H1 (cell line): ENCODE data around the gene CLEC19A. TPM values are rescaled to one million over a fixed set of nuclear protein-coding genes. Genes with fewer than 3 reads are reported as not detected.

ENCODE experiments used
- CTCF ChIA-PET: fragments of 300-600 bp; sonication (Branson Sonifier 250); formaldehyde crosslinking; loops from one replicate; lab custom pipeline; 2021; ENCODE audit not compliant: partially characterized antibody; lab: Charles Lee
- POLR2A ChIA-PET: fragments of 300-600 bp; sonication (Branson Sonifier 250); formaldehyde crosslinking; loops from one replicate; lab custom pipeline; 2021; ENCODE audit warnings: inconsistent platforms; ENCODE audit not compliant: partially characterized antibody; lab: Charles Lee
- DNase-seq, 2 experiments: peaks; one replicate each; pipeline versions ENCODE4 v3.0.0 to v3.0.0-alpha.2; 2010 to 2022; ENCODE audit warnings: low spot score in 2 of 2, low read depth in 1 of 2, mixed read lengths in 1 of 2
- FAIRE-seq: peaks from 2 replicates; lab custom pipeline; 2011; peaks lifted over from hg19 to GRCh38; lab: Jason Lieb, UNC
- H2AFZ ChIP-seq: 2 replicates; pipeline ENCODE4 v1.8.1; 2012; ENCODE audit warnings: low read length, inconsistent platforms
- H2AK5ac ChIP-seq: 2 replicates; pipeline ENCODE4 v1.6.1; 2013; ENCODE audit warnings: low read depth, low read length
- H2BK120ac ChIP-seq: replicated peaks from 2 replicates; pipeline ENCODE3; 2013; ENCODE audit warnings: low read depth, low read length, inconsistent platforms
- H2BK12ac ChIP-seq: 2 replicates; pipeline ENCODE4 v1.6.1; 2013; ENCODE audit warnings: low read depth, low read length
- H2BK15ac ChIP-seq: 2 replicates; pipeline ENCODE4 v1.6.1; 2013; ENCODE audit warnings: low read length
- H2BK20ac ChIP-seq: 2 replicates; pipeline ENCODE4 v1.6.1; 2013; ENCODE audit warnings: low read length
- H2BK5ac ChIP-seq: 2 replicates; pipeline ENCODE4 v1.6.1; 2013; ENCODE audit warnings: low read depth, low read length
- H3K14ac ChIP-seq: 2 replicates; pipeline ENCODE4 v1.6.1; 2013; ENCODE audit warnings: inconsistent platforms; ENCODE audit not compliant: insufficient read length
- H3K18ac ChIP-seq: 2 replicates; pipeline ENCODE4 v1.6.1; 2013; ENCODE audit warnings: low read length; ENCODE audit errors: extremely low read depth
- H3K23ac ChIP-seq: 2 replicates; pipeline ENCODE4 v1.6.1; 2013; ENCODE audit warnings: inconsistent platforms; ENCODE audit not compliant: insufficient read length
- H3K23me2 ChIP-seq: 2 replicates; pipeline ENCODE4 v1.6.1; 2013; ENCODE audit warnings: low read depth, low read length
- H3K27ac ChIP-seq: 2 replicates; pipeline ENCODE4 v1.6.1; 2011; ENCODE audit warnings: low read depth, low read length, inconsistent platforms
- H3K27me3 ChIP-seq, 4 experiments: replicated peaks in 1 of 4; 1 replicate in 1 of 4; 2 replicates in 3 of 4; pipeline versions ENCODE4 v1.6.1 to v1.8.1; 2011 to 2013; ENCODE audit warnings: low read length in 3 of 4, mild to moderate bottlenecking in 3 of 4, inconsistent platforms in 2 of 4, mixed read lengths in 2 of 4, moderate library complexity in 1 of 4; ENCODE audit not compliant: control insufficient read depth in 3 of 4, insufficient read depth in 3 of 4; ENCODE audit errors: extremely low read depth in 1 of 4
- H3K36me3 ChIP-seq, 4 experiments: 2 replicates each; pipeline versions ENCODE4 v1.6.1 to v1.8.1; 2011 to 2013; ENCODE audit warnings: mild to moderate bottlenecking in 4 of 4, low read length in 3 of 4, moderate library complexity in 2 of 4, control low read depth in 1 of 4, inconsistent platforms in 1 of 4; ENCODE audit not compliant: insufficient read depth in 4 of 4, control insufficient read depth in 2 of 4
- H3K4ac ChIP-seq: replicated peaks from 2 replicates; pipeline ENCODE3; 2013; ENCODE audit warnings: low read length, low read depth, mixed read lengths, inconsistent platforms; ENCODE audit not compliant: insufficient read length
- H3K4me1 ChIP-seq, 4 experiments: replicated peaks in 1 of 4; 1 replicate in 1 of 4; 2 replicates in 3 of 4; pipeline versions ENCODE4 v1.6.1 to v1.8.1; 2011 to 2013; ENCODE audit warnings: low read length in 3 of 4, inconsistent platforms in 2 of 4, mixed read lengths in 1 of 4; ENCODE audit not compliant: insufficient read depth in 4 of 4, control insufficient read depth in 3 of 4
- H3K4me2 ChIP-seq, 2 experiments: 2 replicates each; pipeline versions ENCODE4 v1.6.1 to v1.8.1; 2011 to 2013; ENCODE audit warnings: low read depth in 2 of 2, low read length in 2 of 2, control low read depth in 1 of 2, inconsistent platforms in 1 of 2, mild to moderate bottlenecking in 1 of 2; ENCODE audit not compliant: insufficient read depth in 1 of 2
- H3K4me3 ChIP-seq, 4 experiments: fragments of 200-600, 300-600 bp in 1 of 4; sonication (generic), shearing (Covaris generic), sonication (Bioruptor Twin) in 1 of 4; 2 replicates each; pipeline versions ENCODE4 v1.5.1 to v1.8.1; 2011 to 2016; ENCODE audit warnings: low read length in 4 of 4, low read depth in 3 of 4, control low read depth in 2 of 4, inconsistent platforms in 2 of 4, mild to moderate bottlenecking in 2 of 4, mixed read lengths in 1 of 4, moderate library complexity in 1 of 4; ENCODE audit not compliant: insufficient read depth in 2 of 4; ENCODE audit errors: extremely low read depth in 1 of 4
- H3K56ac ChIP-seq: replicated peaks from 2 replicates; pipeline ENCODE3; 2013; ENCODE audit warnings: low read depth, mild to moderate bottlenecking, mixed read lengths, low read length, inconsistent platforms; ENCODE audit not compliant: insufficient read length
- H3K79me1 ChIP-seq: 2 replicates; pipeline ENCODE4 v1.6.1; 2013; ENCODE audit warnings: low read depth, low read length, control low read depth
- H3K79me2 ChIP-seq, 2 experiments: 2 replicates each; pipeline versions ENCODE4 v1.6.1 to v1.8.1; 2012 to 2013; ENCODE audit warnings: low read length in 2 of 2, mild to moderate bottlenecking in 2 of 2, inconsistent platforms in 1 of 2; ENCODE audit not compliant: insufficient read depth in 2 of 2, control insufficient read depth in 1 of 2
- H3K9ac ChIP-seq, 4 experiments: replicated peaks in 1 of 4; 1 replicate in 1 of 4; 2 replicates in 3 of 4; pipeline versions ENCODE4 v1.6.1 to v1.8.1; 2011 to 2013; ENCODE audit warnings: low read depth in 3 of 4, low read length in 3 of 4, control low read depth in 2 of 4, mild to moderate bottlenecking in 2 of 4, moderate library complexity in 2 of 4, inconsistent platforms in 1 of 4; ENCODE audit errors: extremely low read depth in 1 of 4
- H3K9me3 ChIP-seq, 2 experiments: 2 replicates each; pipeline versions ENCODE4 v1.6.1 to v1.8.1; 2012 to 2013; ENCODE audit warnings: mild to moderate bottlenecking in 2 of 2, moderate library complexity in 2 of 2, control low read depth in 1 of 2, inconsistent platforms in 1 of 2, low read depth in 1 of 2, low read length in 1 of 2, mixed read lengths in 1 of 2; ENCODE audit not compliant: insufficient read depth in 2 of 2
- H4K20me1 ChIP-seq, 2 experiments: replicated peaks in 1 of 2; 2 replicates each; pipeline versions ENCODE3 to v1.8.1; 2011 to 2013; ENCODE audit warnings: inconsistent platforms in 2 of 2, low read length in 2 of 2, mild to moderate bottlenecking in 1 of 2; ENCODE audit not compliant: insufficient read depth in 2 of 2, control insufficient read depth in 1 of 2
- H4K5ac ChIP-seq: 2 replicates; pipeline ENCODE4 v1.6.1; 2013; ENCODE audit warnings: low read length, low read depth, mixed read lengths, inconsistent platforms; ENCODE audit not compliant: insufficient read length
- H4K8ac ChIP-seq: 2 replicates; pipeline ENCODE4 v1.8.0; 2013; ENCODE audit warnings: mild to moderate bottlenecking, moderate library complexity, low read length, inconsistent platforms; ENCODE audit not compliant: insufficient read depth; ENCODE audit errors: extremely low read depth
- H4K91ac ChIP-seq: replicated peaks from 2 replicates; pipeline ENCODE3; 2013; ENCODE audit warnings: low read length, mixed read lengths, inconsistent platforms; ENCODE audit not compliant: insufficient read length
- CHD1 ChIP-seq: IDR thresholded peaks from 2 replicates; pipeline ENCODE4 v1.6.1; 2012; ENCODE audit warnings: low read depth, low read length, improper control_type of control experiment
- POU5F1 ChIP-seq: IDR thresholded peaks from 2 replicates; pipeline ENCODE4 v1.6.1; 2011; ENCODE audit warnings: low read depth, mild to moderate bottlenecking, low read length, moderate library complexity
- TAF7 ChIP-seq: optimal IDR thresholded peaks from 2 replicates; pipeline ENCODE3; 2011; ENCODE audit warnings: low read depth, mild to moderate bottlenecking, inconsistent platforms, low read length, moderate library complexity, borderline replicate concordance
- ZNF274 ChIP-seq: IDR thresholded peaks from 2 replicates; pipeline ENCODE4 v1.7.0; 2012; ENCODE audit warnings: low read length, borderline replicate concordance; ENCODE audit errors: extremely low read depth
- WGBS, 2 experiments: shearing (Covaris generic) in 1 of 2; methylation state at CpG; one replicate each; pipeline versions ENCODE4 v1.1.6 to v1.1.7; 2013 to 2015; ENCODE audit warnings: low lambda C conversion rate in 2 of 2, mixed read lengths in 2 of 2, inconsistent platforms in 1 of 2, low coverage in 1 of 2, missing lambda C conversion rate in 1 of 2; ENCODE audit not compliant: insufficient replicate concordance in 2 of 2, insufficient coverage in 1 of 2, insufficient read length in 1 of 2; ENCODE audit errors: extremely low coverage in 1 of 2, missing lambda C conversion rate in 1 of 2; 5-methylcytosine and 5-hydroxymethylcytosine counted together
- polyA plus RNA-seq, 7 experiments: library from polyadenylated mRNA; depleted of rRNA in 3 of 7; stranded (reverse) in 5 of 7; unstranded in 2 of 7; fragments of >200 nt in 5 of 7; fragments of 200-250 nt in 2 of 7; gene quantifications; 1 replicate in 5 of 7; 2 replicates in 1 of 7; 4 replicates in 1 of 7; pipeline versions ENCODE4 v1.2.1 to v1.2.3, GENCODE V29; 2011 to 2013; ENCODE audit warnings: missing spikeins in 2 of 7, mixed read lengths in 2 of 7
- total RNA-seq: library from RNA; stranded (reverse); fragmentation: NEBNext Ultra II Directional; extraction: Animal tissue kit (Norgen Biotek cat#: 25700); gene quantifications from 2 replicates; pipeline ENCODE4 v1.2.1, GENCODE V29; 2021

CLEC19A gene
- total and polyA plus RNA-seq, 2 of the 8 experiments (the other 6 are each of a cell fraction or from before 2014, with no cell fraction given): 0.35 to 0.88 TPM

DNA sequence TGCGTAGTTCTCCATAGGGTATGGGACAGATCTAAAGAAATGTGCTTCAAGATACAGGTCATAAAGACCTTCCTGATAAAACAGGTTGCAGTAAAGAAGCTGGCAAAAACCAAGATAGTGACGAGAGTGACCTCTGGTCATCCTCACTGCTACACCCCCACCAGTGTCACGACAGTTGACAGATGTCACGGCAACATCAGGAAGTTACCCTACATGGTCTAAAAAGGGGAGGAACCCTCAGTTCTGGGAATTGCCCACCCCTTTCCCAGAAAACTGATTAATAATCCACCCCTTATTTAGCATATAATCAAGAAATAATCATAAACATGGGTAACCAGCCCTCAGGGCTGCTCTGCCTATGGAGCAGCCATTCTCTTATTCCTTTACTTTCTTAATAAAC, 46.3 kb downstream of the CLEC19A start:
- no peaks in the 10 kb centered on the region for H3K23me2 ChIP-seq
- H3K18ac ChIP-seq: no peak overlapping the region
- no peak overlapping the region for H3K23ac ChIP-seq
- H4K8ac ChIP-seq: no peak overlapping the region
- DNase-seq: no peak
- no peak overlapping the region for H2AFZ ChIP-seq
- H3K27me3 ChIP-seq: no peaks in the 10 kb centered on the region
- H3K27ac ChIP-seq: no peak overlapping the region
- no peak overlapping the region for H2BK5ac ChIP-seq
- H4K20me1 ChIP-seq: no peaks in the 10 kb centered on the region
- H3K56ac ChIP-seq: no peak overlapping the region
- no peak overlapping the region for H3K4me3 ChIP-seq
- no peak overlapping the region for H2BK15ac ChIP-seq
- H2BK120ac ChIP-seq: no peak overlapping the region
- no peak overlapping the region for H4K5ac ChIP-seq
- no peaks in the 10 kb centered on the region for H3K36me3 ChIP-seq
- no peak for FAIRE-seq
- H3K9ac ChIP-seq: no peak overlapping the region
- no peak for TF ChIP-seq POU5F1
- no peak for TF ChIP-seq TAF7
- TF ChIP-seq CHD1: no peak
- no peak for TF ChIP-seq ZNF274
- no peak overlapping the region for H2BK12ac ChIP-seq
- no peak overlapping the region for H2AK5ac ChIP-seq
- H3K4me2 ChIP-seq: no peak overlapping the region
- no peak overlapping the region for H3K14ac ChIP-seq
- peaks cover 0 to 9% (median 3%) of the 10 kb centered on the region in 4 experiments; a peak in 3 of 7 replicates for H3K4me1 ChIP-seq
- H3K9me3 ChIP-seq: peaks cover 0 to 2% of the 10 kb centered on the region in 2 experiments; a peak in 2 of 4 replicates
- no peaks in the 10 kb centered on the region for H3K79me2 ChIP-seq
- no peak overlapping the region for H4K91ac ChIP-seq
- H3K4ac ChIP-seq: no peak overlapping the region
- ChIA-PET CTCF (interaction anchor here (0.5 to 1.4 kb wide), 4 partner anchors 22 to 246 kb away, joined by 3 to 4 read pairs (median 3); no protein-coding TSS in a partner anchor), POLR2A (no interaction called here)
- no peak overlapping the region for H2BK20ac ChIP-seq
- no peaks in the 10 kb centered on the region for H3K79me1 ChIP-seq
- WGBS, 2 experiments: 98% methylated on average over 4 of the region's 4 CpGs; no CpG with 5 or more reads in 1 of the 2 experiments
